ENCODE results near the gene ATP4A.

Gene ATP4A

DNA sequence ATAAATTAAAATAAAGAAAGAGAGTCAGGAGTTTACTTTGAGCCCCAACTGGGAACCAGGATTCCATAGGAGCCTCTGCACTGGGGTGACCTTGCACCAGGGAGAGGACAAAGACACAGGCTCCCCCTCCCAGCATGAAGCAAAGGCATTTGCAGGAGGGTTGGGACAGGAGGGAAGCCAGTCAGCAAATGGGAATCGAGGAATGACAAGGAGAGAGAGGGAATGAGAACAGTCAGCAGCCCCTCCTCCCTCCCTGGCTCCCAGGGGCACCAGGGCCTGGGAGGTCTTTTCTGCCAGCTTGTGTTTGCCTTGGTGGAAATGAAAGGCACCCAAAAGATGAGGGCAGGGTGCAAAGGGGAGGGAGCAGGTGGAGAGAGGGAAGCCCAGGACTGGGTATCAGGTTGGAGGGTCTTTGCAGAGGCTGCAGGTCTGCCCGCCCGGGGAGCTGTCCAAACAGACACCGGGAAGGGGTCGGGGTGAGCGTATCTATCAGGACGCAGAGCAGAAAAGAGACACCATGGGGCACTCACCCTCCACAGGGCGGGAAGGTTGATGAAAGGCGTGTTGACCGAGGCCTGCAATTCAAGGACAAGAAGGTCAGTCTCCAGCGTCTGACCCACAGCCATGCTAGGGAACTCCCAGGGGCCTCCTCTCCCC is 39.1 kb downstream of the ATP4A start:
- DNase-seq (ENCODE audit: low spot score) = no peak

- DNase-seq (ENCODE audit: low spot score) = no peak
These were observed 40.6 kb downstream of the ATP4A start for GRCh38 chr19:35522745-35523327.

DNA sequence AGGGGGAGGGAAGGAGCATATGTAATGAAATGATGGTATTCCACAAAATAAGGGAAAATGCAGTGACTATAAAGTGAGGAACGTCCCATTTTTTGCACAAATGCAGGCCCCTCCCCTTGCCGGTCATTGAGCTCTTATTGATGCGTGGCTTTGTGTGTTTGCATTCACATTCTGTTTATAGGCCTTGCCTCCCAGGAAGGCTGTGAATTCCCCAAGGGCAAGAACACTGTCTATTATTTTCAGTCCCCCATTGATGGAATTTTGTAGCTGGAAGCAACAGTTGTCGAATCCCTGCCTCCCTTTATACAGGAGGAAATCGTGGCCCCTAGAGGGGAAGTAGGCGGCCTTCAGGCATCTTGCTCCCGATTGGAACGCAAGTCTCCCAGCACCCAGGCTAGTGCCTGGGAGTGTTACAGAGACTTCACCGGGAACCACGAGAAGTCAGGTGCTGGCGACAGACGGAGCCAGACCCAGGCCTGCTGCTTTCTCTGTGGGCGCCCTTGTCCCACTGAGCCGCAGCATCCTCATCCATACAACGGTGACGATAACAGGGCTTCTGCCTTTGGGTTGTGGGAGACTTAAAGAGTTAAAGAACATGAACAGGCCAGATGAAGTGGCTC is 42.2 kb downstream of the ATP4A start:
- no peak for DNase-seq (ENCODE audit: low spot score)

GRCh38 chr19:35519291-35519690 is 44.2 kb downstream of the ATP4A start:
- DNase-seq (ENCODE audit: low spot score) = no peak

DNA sequence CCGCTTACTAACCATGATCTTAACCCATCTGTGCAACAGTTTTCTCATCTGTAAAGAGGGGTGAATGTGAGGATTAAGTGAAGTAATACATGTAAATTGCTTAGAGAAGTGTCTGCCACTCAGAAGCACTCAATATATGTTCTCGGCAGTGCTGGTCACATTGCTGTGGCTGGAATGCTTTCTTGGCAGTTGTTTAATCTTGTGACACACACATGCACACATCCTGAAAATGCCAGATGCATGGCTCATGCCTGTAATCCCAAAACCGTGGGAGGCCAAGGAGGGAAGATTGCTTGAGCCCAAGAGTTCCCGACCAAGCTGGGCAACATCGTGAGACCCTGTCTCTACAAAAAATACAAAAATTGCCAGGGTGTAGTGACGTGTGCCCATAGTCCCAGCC is 45.1 kb downstream of the ATP4A start:
- no peak for DNase-seq (ENCODE audit: low spot score)

GRCh38 chr19:35517342-35517741 is 46.1 kb downstream of the ATP4A start:
- no peak for DNase-seq (ENCODE audit: low spot score)

DNA sequence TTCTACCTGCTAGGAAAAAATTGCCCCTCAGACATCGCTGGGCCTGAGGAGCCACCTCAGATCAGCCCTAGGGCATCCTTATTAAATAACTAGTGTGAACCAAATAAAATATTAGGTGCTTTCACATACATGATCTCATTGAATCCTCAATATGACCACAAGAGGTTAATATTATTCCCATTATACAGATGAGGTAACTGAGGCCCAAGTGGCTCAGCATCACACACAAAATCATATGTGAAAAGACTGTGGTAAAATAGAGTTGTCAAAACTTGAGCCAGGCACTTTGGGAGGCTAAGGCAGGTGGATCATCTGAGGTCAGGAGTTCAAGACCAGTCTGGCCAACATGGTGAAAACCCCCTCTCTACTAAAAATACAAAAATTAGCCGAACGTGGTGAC is 47.1 kb downstream of the ATP4A start:
- no peak for DNase-seq (ENCODE audit: low spot score)

DNA sequence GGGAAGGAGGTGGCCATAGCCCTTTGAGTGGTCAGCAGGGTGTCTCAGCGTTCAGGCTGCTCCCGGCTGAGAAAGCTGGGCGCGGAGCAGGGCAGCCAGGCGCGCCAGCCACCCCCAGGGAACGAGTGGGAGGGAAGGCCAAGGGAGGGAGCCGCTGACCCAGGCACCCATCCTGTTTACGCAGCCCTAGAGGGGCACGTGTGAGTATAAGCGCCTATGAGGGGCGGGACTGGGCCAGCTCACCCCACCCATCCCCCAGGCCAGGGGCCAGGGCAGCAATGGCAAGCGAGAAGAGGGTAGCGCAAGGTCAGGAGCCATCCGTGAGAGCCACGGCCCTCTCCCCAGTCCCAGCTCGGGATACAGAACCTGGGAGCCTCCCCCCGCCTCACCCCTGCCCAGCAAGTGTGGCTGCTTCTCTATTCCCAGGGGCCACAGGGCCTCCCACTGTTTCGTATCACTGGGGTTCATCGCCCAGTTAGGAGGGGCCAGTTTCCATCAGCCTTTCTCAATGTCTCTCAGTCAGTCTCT is 49.1 kb downstream of the ATP4A start:
- DNase-seq (ENCODE audit: low spot score) = no peak

DNA sequence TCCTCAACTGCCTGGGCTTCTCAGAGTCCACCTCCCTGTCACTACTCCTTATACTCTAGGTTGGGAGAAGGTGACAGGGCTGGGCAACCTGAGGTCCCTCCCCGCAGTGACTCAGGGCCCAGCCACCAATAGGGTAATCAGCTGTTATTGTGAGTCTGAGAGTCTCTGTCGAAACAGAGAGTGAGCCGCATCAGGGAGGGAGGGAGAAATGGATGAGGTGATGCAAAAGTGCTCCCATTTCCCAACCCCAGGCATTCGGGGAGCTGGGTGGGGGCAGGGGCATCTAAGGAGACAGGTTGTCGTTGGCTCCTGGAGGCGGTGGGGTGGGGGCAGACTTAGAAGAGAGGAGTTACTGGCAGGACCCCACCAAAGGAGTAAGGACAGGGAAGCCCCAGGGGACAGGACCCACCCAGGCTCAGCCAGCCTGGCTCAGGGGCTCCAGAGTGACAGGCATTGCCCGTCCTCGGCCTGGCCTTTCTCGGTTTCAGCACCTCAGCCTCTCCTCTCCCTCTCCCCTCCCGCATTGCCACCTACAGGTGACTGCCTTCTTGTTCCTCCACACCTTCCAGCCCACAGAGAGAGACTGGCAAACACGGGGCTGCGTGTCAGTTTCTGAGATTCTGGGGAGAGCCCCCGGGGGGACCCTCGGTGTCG is 49.7 kb downstream of the ATP4A start, which contains the start of gene DMKN:
DMKN (minus strand) TSS at position 22 of the 654 bp plus-strand sequence. CDS start 174 bp downstream, outside the sequence.
- DNase-seq (ENCODE audit: low spot score) = peak; percentile 58

- DNase-seq (ENCODE audit: low spot score) = no peak
These were observed 50.4 kb downstream of the ATP4A start for GRCh38 chr19:35512831-35513627.

DNA sequence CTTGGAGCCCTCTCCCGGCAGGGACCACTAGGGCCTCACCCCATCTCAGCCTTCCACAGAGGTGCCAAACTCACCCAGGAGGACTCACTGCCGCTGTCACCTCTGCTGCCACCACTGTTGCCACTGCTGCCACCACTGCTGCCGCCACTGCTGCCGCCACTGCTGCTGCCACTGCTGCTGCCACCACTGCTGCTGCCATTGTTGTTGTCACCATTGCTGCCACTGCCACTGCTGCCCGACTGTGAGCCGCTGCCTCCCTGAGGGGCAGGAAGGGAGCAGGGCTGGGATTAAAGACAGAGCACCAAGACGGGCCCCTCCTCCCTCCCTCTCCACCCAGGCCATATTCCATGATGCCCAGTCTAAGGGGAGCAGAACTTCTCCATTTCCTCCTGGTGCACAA is 52.1 kb downstream of the ATP4A start:
- DNase-seq (ENCODE audit: low spot score) = no peak

- DNase-seq (ENCODE audit: low spot score) = no peak
These were observed 52.9 kb downstream of the ATP4A start for GRCh38 chr19:35510626-35510964.

DNA sequence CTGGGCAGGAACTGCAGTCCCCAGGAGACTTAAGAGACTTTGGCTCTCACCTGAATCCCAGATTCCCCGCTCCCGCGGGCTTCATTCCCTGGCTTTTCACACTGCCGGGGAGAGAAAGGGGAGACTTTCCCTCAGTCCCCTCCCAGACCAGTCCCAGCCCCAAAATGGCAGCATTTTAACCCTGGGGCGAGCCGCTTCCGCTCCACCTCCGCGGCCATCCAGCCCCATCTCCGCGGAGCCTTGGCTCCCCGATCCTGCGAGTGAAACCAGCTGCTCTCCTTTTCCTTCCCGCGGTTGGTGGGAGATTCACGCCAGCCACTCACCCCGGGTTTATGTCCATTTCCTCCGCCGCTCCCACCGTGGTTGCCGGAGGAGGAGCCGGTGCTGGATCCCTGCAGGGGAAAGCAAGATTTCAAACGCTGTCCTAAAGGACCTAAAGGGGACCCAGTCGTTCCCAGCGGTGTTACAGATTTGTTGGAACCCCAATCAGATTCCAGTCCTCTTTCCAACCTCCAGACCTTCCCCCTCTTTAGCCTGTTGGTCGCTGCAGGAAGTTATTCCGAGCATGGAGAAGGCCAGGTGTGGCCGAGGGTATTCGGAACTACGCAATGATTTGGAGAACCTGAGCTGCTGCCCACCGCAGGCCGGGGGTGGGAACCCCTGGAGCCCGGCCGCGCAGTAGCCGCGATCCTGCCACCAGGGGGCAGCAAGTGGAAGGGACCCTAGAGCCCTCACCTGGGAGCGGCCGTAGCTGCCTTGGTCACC is 53.4 kb downstream of the ATP4A start:
- peak; percentile 97 for DNase-seq (ENCODE audit: low spot score)

- peak; percentile 68 for DNase-seq (ENCODE audit: low spot score)
These were observed 54.3 kb downstream of the ATP4A start for GRCh38 chr19:35509018-35509652.

- DNase-seq (ENCODE audit: low spot score) = no peak
These were observed 55.3 kb downstream of the ATP4A start for GRCh38 chr19:35508129-35508528.

- DNase-seq (ENCODE audit: low spot score) = no peak
These were observed 55.9 kb downstream of the ATP4A start for GRCh38 chr19:35507561-35507960.

DNA sequence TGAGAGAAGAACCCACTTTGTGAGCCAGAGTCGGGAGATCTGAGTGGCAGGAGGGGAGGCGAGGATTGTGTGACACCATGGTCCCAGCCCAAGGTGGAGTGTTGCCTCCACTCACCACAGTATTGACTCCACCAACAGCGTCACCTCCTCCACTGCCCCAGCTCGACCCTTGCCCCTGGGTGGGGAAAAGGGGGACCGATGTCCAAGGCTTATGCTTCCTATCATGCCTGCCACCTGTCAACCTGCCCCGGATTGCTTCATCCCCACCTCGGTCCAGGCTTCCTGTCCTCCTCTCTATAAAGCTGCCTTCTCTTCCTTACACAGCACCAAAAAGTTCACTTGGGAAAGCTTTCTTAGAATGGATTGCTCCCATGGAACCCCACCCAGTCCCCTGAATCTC is 57.4 kb downstream of the ATP4A start:
- DNase-seq (ENCODE audit: low spot score) = no peak

- DNase-seq (ENCODE audit: low spot score) = no peak
These were observed 60.7 kb downstream of the ATP4A start for GRCh38 chr19:35502751-35503150.

DNA sequence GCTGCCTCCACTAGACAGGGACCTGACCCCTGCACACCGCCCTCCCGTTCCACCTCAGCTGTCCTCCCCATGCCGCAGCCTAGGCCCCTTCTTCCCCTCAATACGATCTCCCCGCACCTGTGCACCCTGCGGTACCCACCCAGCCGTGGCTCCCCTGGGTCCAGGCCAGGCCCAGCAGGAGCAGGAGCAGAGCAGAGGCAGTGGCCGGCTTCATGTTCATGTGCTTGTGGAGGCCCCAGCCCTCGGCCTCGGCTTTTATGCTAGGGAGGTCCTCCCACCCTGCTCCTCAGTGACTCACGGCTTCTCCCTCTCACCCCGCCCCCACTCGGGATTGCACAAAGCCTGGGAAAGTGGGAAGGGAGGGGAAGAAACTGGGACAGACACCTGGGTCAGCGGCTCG is 61.8 kb downstream of the ATP4A start:
- no peak for DNase-seq (ENCODE audit: low spot score)

DNA sequence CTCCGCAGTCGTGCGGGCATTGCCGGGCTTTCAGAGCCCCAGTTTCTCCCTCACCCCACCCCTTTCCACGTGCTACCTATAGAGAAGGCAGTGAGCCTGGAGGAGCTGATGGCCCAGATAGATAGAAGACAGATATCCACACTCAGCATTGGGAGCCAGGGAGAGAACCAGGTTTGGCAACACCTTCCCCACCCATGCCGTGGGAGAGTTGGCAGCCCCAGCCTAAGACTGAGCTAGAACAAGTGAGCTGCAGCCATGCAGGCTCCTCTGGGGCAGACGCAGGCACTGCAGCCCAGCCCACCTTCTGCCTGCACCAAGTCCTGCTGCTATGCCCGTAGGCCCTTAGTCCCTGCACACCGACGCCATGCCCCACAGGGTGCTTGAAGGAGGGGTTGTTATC is 62.8 kb downstream of the ATP4A start:
- DNase-seq (ENCODE audit: low spot score) = no peak
